OCI-LY1 (cell line): ENCODE results near the gene FBXL19.
A peak's percentile ranks its signal among the peaks of the same experiment; 100 is the strongest.

Source experiments
- H2AFZ ChIP-seq: fragments of 200-600 bp; sonication (generic), shearing (Covaris generic); 2 replicates; pipeline ENCODE4 v1.6.0; 2014; ENCODE audit warnings: antibody characterized with exemption, mild to moderate bottlenecking, low read length
- H3F3A ChIP-seq: fragments of 200-600 bp; sonication (generic), shearing (Covaris generic); 2 replicates; pipeline ENCODE4 v1.6.0; 2014; ENCODE audit warnings: mild to moderate bottlenecking, antibody characterized with exemption, low read length, moderate library complexity; ENCODE audit not compliant: insufficient read depth
- H3K27ac ChIP-seq: fragments of 200-600 bp; sonication (generic); 2 replicates; pipeline ENCODE4 v1.5.1; 2014; ENCODE audit warnings: low read length, mixed run types, mild to moderate bottlenecking, low read depth; ENCODE audit not compliant: poor library complexity, severe bottlenecking
- H3K27me3 ChIP-seq: fragments of 200-600 bp; sonication (generic); 2 replicates; pipeline ENCODE4 v1.6.0; 2014; ENCODE audit warnings: antibody characterized with exemption, mild to moderate bottlenecking, low read length, moderate library complexity; ENCODE audit not compliant: insufficient read depth
- H3K36me3 ChIP-seq: fragments of 200-600 bp; sonication (generic); 2 replicates; pipeline ENCODE4 v1.6.1; 2014; ENCODE audit warnings: mild to moderate bottlenecking, antibody characterized with exemption, low read length, moderate library complexity, mixed read lengths; ENCODE audit not compliant: insufficient read depth
- H3K4me1 ChIP-seq: fragments of 200-600 bp; sonication (generic); 2 replicates; pipeline ENCODE4 v1.5.1; 2014; ENCODE audit warnings: mild to moderate bottlenecking, low read length, moderate library complexity; ENCODE audit not compliant: insufficient read depth, severe bottlenecking
- H3K4me2 ChIP-seq: fragments of 200-600 bp; sonication (generic), shearing (Covaris generic); 2 replicates; pipeline ENCODE4 v1.6.1; 2014; ENCODE audit warnings: low read length
- H3K4me3 ChIP-seq: fragments of 200-600 bp; sonication (generic); 2 replicates; pipeline ENCODE4 v1.5.1; 2014; ENCODE audit warnings: low read length, low read depth, mild to moderate bottlenecking, mixed read lengths; ENCODE audit not compliant: poor library complexity, severe bottlenecking
- H3K79me2 ChIP-seq: fragments of 200-600 bp; shearing (Covaris generic); 2 replicates; pipeline ENCODE4 v1.6.1; 2016; ENCODE audit warnings: mixed run types, low read length, mixed read lengths; ENCODE audit not compliant: insufficient read depth
- H3K9ac ChIP-seq: fragments of 200-600 bp; sonication (generic), shearing (Covaris generic); 2 replicates; pipeline ENCODE4 v1.6.1; 2014; ENCODE audit warnings: mild to moderate bottlenecking, low read length, mixed read lengths
- H3K9me2 ChIP-seq: fragments of 200-600 bp; sonication (generic), shearing (Covaris generic); 2 replicates; pipeline ENCODE4 v1.6.1; 2014; ENCODE audit warnings: low read depth, mild to moderate bottlenecking, low read length, mixed read lengths
- H3K9me3 ChIP-seq: fragments of 200-600 bp; shearing (Covaris generic); 2 replicates; pipeline ENCODE4 v1.6.1; 2014; ENCODE audit warnings: low read length, mixed read lengths
- H4K20me1 ChIP-seq: fragments of 200-600 bp; sonication (generic), shearing (Covaris generic); 2 replicates; pipeline ENCODE4 v1.6.0; 2016; ENCODE audit warnings: mild to moderate bottlenecking, low read length; ENCODE audit not compliant: insufficient read depth
- CTCF ChIP-seq: fragments of 200-600 bp; sonication (generic), shearing (Covaris generic); IDR thresholded peaks from 2 replicates; pipeline ENCODE4 v1.5.1; 2017; ENCODE audit warnings: mild to moderate bottlenecking, antibody characterized with exemption, low read length, moderate library complexity, mixed read lengths
- EZH2 ChIP-seq: fragments of 200-600 bp; sonication (generic), shearing (Covaris generic); IDR thresholded peaks from 2 replicates; pipeline ENCODE4 v1.8.0; 2017; ENCODE audit warnings: borderline replicate concordance, mixed run types, mild to moderate bottlenecking, antibody characterized with exemption, low read length, moderate library complexity, mixed read lengths

FBXL19 gene

DNA sequence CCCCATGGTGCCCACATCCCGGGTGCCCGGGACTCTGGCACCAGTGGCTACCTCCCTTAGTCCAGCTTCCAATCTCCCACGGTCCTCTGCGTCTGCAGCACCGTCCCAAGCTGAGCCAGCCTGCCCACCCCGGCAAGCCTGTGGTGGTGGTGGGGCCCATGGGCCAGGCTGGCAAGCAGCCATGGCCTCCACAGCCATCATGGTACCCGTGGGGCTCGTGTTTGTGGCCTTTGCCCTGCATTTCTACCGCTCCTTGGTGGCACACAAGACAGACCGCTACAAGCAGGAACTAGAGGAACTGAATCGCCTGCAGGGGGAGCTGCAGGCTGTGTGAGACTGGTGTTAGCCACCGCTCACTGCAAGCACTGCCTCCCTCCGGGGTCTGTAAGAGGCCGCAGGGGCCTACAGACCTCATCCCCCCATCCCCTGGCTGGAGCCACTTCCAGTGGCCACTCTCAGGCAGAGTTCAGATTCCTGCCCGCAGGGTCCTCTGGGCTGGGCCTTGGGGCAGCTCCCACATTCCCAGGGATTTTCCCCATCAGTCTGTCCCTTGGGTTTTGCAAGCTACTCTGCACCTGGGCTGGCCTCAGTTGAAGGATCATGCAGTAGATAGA, 30.2 kb downstream of the FBXL19 start:
- no peak overlapping the region for H3K4me2 ChIP-seq
- H3K36me3 ChIP-seq: 0 out of 2 replicates have a peak, but pooled peaks cover 2% of the 10 kb centered on the region
- no peak overlapping the region for H3K27ac ChIP-seq
- H3K9me3 ChIP-seq: no peaks in the 10 kb centered on the region
- 0 out of 2 replicates have a peak, but pooled peaks cover 3% of the 10 kb centered on the region for H3K79me2 ChIP-seq
- no peak overlapping the region for H3K9ac ChIP-seq
- peaks cover 27% of the 10 kb centered on the region for H3K4me1 ChIP-seq
- no peak overlapping the region for H2AFZ ChIP-seq
- H3K4me3 ChIP-seq: no peak overlapping the region
- H3K27me3 ChIP-seq: no peaks in the 10 kb centered on the region
- no peaks in the 10 kb centered on the region for H3F3A ChIP-seq
- H4K20me1 ChIP-seq: no peaks in the 10 kb centered on the region
- H3K9me2 ChIP-seq: no peaks in the 10 kb centered on the region
- TF ChIP-seq EZH2 (no peak), CTCF (peak; percentile 84)

- Histone ChIP-seq H3K9ac (no peak overlapping the region), H3K4me1 (peaks cover 24% of the 10 kb centered on the region), H3K9me2 (no peaks in the 10 kb centered on the region), H4K20me1 (no peaks in the 10 kb centered on the region), H3K79me2 (0 out of 2 replicates have a peak, but pooled peaks cover 4% of the 10 kb centered on the region), H2AFZ (no peak overlapping the region), H3K4me3 (no peak overlapping the region), H3K9me3 (no peaks in the 10 kb centered on the region), H3K27me3 (no peaks in the 10 kb centered on the region), H3K36me3 (peaks cover 15% of the 10 kb centered on the region), H3K4me2 (no peak overlapping the region), H3K27ac (no peak overlapping the region), H3F3A (no peaks in the 10 kb centered on the region)
- no peak for TF ChIP-seq EZH2
- no peak for TF ChIP-seq CTCF
These were observed 31.6 kb downstream of the FBXL19 start for GRCh38 chr16:30954993-30955392.

- Histone ChIP-seq H3K9me2 (no peaks in the 10 kb centered on the region), H3F3A (no peaks in the 10 kb centered on the region), H3K27me3 (no peaks in the 10 kb centered on the region), H3K9ac (peak overlapping the region; percentile 100), H4K20me1 (no peaks in the 10 kb centered on the region), H2AFZ (peak overlapping the region; percentile 96; the same call in 1 of the 2 replicates), H3K4me2 (peak overlapping the region; percentile 92), H3K4me3 (peak overlapping the region; percentile 86), H3K9me3 (no peaks in the 10 kb centered on the region), H3K79me2 (0 out of 2 replicates have a peak, but pooled peaks cover 4% of the 10 kb centered on the region), H3K27ac (peak overlapping the region; percentile 90), H3K36me3 (peaks cover 33% of the 10 kb centered on the region), H3K4me1 (peaks cover 18% of the 10 kb centered on the region)
- TF ChIP-seq CTCF (peak; percentile 39), EZH2 (no peak)
These were observed 33.5 kb downstream of the FBXL19 start for GRCh38 chr16:30956601-30957455.
